HG03575 (cell line): Measurements from ENCODE around the gene LMAN1L.

Experiments used
- ATAC-seq: cut with Tn5 transposase; IDR thresholded peaks from one replicate; pipeline ENCODE4 v1.9.1; 2021; ENCODE audit not compliant: unreplicated experiment, insufficient number of reproducible peaks, low FRiP score; ENCODE audit errors: extremely low read depth

LMAN1L gene

DNA sequence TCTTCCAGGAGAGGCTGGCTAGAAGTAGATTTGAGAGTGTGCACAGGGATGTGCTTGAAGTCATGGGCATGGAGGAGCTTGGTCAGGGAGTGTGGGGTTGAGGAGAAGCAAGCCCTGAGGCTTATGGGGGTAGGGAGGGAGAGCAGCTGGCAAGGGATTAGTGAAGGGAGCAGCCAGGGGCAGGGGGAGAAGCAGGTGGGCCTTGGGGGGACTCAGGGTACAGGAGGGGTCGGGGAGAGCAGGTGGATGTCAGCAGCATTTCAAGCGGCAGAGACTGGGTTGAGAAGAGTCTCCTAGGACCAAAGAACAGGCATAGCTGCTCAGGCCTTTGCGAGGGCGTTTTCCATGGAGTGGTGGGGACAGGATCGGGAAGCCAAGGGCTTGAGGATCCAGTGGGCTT, 3.4 kb upstream of the LMAN1L start:
- ATAC-seq = no peak

GRCh38 chr15:74809956-74810355, 2.7 kb upstream of the LMAN1L start:
- ATAC-seq = no peak

DNA sequence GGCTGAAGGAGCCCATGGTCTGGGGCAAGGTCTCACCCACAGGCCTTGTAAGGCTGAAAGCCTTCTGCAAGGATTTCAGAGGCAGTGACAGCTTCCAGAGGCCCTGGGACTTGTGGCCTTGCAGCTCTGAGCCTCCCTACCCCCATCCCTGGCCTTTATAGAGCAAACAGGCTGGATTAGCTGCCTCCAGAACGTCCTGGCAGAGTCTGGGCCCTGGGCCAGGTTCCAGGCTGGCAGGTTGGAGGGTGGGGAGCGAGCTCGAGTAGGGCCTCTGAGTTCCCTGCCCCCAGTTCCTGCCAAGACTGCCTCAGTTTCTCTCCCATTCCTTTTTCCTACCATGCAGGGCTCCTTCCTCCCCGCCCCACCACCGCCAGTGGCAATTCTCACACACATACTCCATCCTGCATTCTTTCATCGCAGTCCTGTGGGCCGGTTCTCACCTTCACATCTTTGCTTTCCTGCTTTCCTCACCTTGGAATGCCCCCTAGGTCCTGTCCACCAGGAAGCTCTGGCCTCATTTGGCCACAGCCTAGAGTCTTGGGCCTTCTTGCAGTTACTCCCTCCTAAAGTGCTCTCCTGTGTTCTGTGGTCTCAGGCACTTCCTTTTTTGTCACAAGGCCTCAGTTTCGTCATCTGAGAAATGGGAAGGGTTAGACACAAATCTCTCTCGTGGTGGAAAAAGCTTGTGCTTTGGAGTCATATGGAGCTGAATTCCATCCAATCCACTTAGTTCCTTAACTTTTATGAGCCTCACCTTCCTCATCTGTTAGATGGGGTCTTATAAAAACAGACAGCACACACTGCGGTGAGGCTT, 2.7 kb downstream of the LMAN1L start:
- ATAC-seq = no peak

GRCh38 chr15:74815961-74816360, 3.3 kb downstream of the LMAN1L start:
- ATAC-seq = no peak

- no peak for ATAC-seq
These were observed 4.2 kb downstream of the LMAN1L start for GRCh38 chr15:74816624-74817369.

DNA sequence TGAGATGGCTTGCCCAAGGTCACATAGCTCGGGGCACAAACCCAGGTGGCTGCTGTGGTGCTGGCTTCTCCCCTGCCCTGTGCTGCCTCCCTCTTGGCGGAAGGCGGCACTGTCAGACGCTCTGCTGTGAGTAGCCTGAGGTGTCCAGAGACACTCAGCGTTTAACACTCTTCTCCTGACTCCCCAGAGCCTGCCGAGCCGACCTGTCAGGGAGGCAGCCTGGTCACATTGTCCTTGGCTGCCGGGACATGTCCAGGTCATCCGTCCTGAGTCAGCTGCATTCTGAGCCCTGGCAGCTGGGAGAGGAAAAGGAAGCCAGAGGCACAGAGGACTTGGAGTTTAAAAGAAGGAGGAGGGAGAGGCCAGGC, 4.7 kb downstream of the LMAN1L start:
- ATAC-seq = no peak

- ATAC-seq = no peak
These were observed 7.4 kb downstream of the LMAN1L start for GRCh38 chr15:74820056-74820455.

DNA sequence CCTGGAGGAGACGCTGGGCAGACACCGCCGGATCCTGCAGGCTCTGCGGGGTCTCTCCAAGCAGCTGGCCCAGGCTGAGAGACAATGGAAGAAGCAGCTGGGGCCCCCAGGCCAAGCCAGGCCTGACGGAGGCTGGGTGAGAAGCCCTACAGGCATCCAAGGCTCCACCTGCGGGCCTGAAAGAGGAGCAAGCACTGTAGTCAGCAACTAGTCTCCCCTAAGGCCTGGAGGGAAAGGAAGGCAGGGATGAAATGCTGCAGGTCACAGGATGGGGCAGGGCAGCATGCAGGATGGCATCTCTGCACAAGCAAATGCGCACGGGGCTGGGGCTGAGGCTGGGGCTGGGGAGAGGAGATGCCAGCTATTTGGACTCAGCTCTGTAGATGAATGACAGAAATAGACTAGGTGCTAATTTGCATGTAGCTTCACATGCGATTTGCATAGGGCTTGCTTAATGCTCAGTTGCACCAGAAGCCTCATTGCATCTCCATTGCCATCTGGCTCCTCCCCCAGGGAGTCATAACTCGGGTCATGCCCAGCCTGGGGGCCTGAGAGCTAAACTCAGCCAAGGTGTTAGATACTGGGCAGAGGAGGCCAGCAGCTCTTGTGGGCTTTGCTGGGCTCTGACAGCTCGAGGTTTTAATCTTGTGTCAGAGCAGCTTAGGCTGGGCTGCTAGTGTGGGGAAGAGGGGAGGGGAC, 8.6 kb downstream of the LMAN1L start:
- ATAC-seq = no peak

DNA sequence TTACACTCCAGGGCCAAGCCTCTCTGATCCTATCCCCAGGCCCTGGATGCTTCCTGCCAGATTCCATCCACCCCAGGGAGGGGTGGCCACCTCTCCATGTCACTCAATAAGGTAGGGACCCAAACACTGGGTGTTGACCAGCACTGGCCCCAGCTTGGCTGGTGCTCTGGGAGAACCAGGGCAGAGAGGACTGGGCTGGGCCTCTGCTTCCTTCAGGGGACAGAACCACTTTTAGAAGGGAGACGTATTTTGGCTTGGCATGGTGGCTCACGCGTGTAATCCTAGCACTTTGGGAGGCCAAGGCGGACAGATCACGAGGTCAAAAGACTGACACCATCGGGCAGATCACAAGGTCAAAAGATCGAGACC, 9.1 kb downstream of the LMAN1L start:
- no peak for ATAC-seq

DNA sequence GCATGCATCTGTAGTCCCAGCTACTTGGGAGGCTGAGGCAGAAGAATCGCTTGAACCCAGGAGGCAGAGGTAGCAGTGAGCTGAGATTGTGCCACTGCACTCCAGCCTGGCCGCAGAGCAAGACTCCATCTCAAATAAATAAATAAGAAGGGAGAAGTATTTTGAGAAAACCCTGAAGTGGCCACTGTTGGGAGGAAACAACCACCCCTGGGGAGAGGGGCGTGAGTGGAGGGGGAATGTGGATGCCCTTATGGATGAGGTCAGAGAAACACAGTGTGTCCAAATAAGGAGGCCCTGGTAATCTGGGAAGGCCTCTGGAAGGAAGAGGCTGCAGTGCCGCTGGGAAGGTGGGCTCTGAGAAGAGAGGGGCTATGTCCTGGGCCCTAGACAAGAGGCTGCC, 9.6 kb downstream of the LMAN1L start:
- no peak for ATAC-seq

- no peak for ATAC-seq
These were observed 10.7 kb downstream of the LMAN1L start for GRCh38 chr15:74823324-74823723.

DNA sequence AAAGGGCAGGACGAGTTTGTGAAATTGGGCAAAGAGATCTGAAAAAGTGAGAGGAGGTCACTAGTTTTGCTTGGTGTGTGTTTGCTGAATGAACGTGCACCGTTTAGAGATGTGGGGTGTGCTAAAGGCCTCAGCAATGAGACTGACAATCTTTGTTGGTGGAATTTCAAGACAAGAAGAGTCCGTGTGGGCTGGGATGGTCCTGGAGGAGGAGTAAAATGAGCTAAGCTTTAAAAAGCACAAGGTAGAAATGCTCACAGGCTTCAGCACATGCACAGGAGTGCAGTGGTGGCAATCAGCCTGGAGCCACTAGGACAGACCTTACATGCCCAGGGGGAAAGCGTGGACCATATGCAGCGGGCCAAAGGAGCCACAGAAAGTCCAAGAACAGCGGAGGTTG, 12.3 kb downstream of the LMAN1L start:
- no peak for ATAC-seq

- ATAC-seq = no peak
These were observed 13.2 kb downstream of the LMAN1L start for GRCh38 chr15:74825866-74826265.

GRCh38 chr15:74826364-74826819, 13.8 kb downstream of the LMAN1L start, which contains the start of gene CPLX3:
Gene CPLX3, plus strand, starts transcription at chr15:74826627. Its CDS starts 77 bp downstream, at chr15:74826704.
- ATAC-seq = no peak

- ATAC-seq = no peak
These were observed 14.3 kb downstream of the LMAN1L start for GRCh38 chr15:74826921-74827320.

DNA sequence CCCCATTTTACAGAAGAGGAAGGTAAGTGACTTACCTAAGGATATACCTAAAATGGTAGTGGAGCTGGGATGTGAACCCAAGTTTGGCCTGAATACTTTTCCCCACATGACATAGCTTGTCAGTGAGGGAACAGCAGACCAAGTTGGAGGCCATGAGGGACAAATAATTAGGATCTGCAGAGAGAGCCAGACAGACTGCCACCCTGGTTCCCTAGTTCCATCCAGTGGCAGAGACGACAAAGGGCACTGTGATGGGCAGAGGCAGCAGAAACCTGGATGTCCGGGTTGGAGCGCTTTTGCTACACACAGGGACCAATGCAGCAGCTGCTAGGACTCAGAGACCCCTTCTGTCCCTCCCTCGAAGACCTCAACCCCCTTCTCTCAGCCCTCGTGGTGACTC, 15.0 kb downstream of the LMAN1L start:
- no peak for ATAC-seq

DNA sequence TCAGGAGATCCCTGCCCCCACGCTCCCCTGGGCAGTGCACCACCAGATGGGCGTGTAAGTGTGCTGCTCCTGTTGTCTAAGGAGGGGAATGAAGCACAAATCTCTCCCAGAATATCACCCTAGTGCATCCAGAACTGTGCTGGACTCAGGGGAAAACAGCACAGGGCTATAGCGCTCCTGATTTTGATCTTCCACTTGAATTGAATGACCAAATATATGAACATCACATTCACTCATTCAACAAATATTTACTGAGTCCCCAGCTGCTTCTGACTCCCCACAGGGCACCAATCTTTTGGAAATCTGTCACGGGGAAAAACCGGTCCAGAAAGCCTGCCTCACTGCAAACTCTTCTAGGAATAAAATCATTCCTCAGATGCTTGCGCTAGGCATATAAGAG, 16.2 kb downstream of the LMAN1L start:
- ATAC-seq = no peak

GRCh38 chr15:74829486-74829885, 16.9 kb downstream of the LMAN1L start:
- no peak for ATAC-seq

GRCh38 chr15:74829991-74830390, 17.4 kb downstream of the LMAN1L start:
- no peak for ATAC-seq

DNA sequence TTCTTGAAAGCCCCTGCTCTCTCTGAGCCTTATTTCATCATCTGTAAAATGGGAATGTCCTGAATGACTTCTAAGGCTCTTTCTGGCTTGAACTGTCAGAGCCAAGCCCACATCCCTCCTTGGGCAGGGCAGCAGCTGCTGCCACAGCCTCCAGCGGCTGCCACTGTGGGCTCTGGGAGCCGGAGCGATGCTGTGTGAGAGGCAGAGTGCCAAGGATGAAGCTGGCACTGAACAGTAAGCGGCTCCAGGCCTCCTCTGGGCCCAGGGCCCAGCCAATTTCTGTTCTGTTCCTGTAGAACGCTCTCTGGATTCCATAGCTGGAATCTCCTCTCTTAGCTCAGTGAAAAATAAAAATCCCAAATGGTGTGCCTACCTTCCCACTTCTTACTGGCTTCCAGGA, 18.2 kb downstream of the LMAN1L start:
- no peak for ATAC-seq
